SK-N-SH (cell line): ENCODE results near the gene RFX3. TPM values are rescaled to one million over a fixed set of nuclear protein-coding genes. Genes with fewer than 3 reads are reported as not detected.

ENCODE experiments used
- CTCF ChIA-PET: fragments of 300-600, 350-600 bp; formaldehyde crosslinking; extraction: SDS; loops from one replicate; lab custom pipeline; 2021; lab: Yijun Ruan, JAX
- POLR2A ChIA-PET: fragments of 350-600 bp; sonication (Branson Sonifier 250); formaldehyde crosslinking; extraction: SDS; loops from one replicate; lab custom pipeline; 2020; ENCODE audit warnings: antibody characterized with exemption, inconsistent platforms; lab: Yijun Ruan, JAX
- DNase-seq: peaks from one replicate; pipeline ENCODE4 v3.0.0; 2012
- H2AFZ ChIP-seq: fragments of 200-600 bp; sonication (generic); 2 replicates; pipeline ENCODE4 v1.8.1; 2016; ENCODE audit warnings: antibody characterized with exemption, mild to moderate bottlenecking, low read depth
- H3F3A ChIP-seq: fragments of 200-600 bp; sonication (generic); replicated peaks from 2 replicates; pipeline ENCODE3; 2016; ENCODE audit warnings: antibody characterized with exemption, mild to moderate bottlenecking; ENCODE audit not compliant: insufficient read depth
- H3K27ac ChIP-seq, 2 experiments: fragments of 200-500 bp in 1 of 2; fragments of 200-600 bp in 1 of 2; sonication (Bioruptor generic) in 1 of 2; sonication (generic), shearing (Covaris generic) in 1 of 2; 2 replicates each; pipeline versions ENCODE4 v1.5.1 to v1.6.1; 2014 to 2016; ENCODE audit warnings: low read depth in 2 of 2, inconsistent platforms in 1 of 2, low read length in 1 of 2, mild to moderate bottlenecking in 1 of 2, mixed read lengths in 1 of 2
- H3K27me3 ChIP-seq: fragments of 200-600 bp; sonication (generic), shearing (Covaris generic); 2 replicates; pipeline ENCODE4 v1.6.1; 2016; ENCODE audit warnings: mixed run types; ENCODE audit not compliant: insufficient read depth
- H3K36me3 ChIP-seq, 2 experiments: fragments of 200-500 bp in 1 of 2; fragments of 200-600 bp in 1 of 2; sonication (Bioruptor generic) in 1 of 2; sonication (generic) in 1 of 2; replicated peaks in 1 of 2; 2 replicates each; pipeline versions ENCODE3 to v1.5.1; 2014 to 2016; ENCODE audit warnings: low read length in 1 of 2, mild to moderate bottlenecking in 1 of 2; ENCODE audit not compliant: insufficient read depth in 2 of 2, control insufficient read depth in 1 of 2
- H3K4me1 ChIP-seq, 2 experiments: fragments of 200-500 bp in 1 of 2; fragments of 200-600 bp in 1 of 2; sonication (Bioruptor generic) in 1 of 2; sonication (generic), shearing (Covaris generic) in 1 of 2; 2 replicates each; pipeline versions ENCODE4 v1.5.1 to v1.6.1; 2014 to 2016; ENCODE audit warnings: low read depth in 1 of 2, low read length in 1 of 2, mixed run types in 1 of 2; ENCODE audit not compliant: insufficient read depth in 2 of 2, control insufficient read depth in 1 of 2
- H3K4me2 ChIP-seq: fragments of 200-600 bp; sonication (generic), shearing (Covaris generic); 2 replicates; pipeline ENCODE4 v1.6.1; 2017; ENCODE audit warnings: mixed run types
- H3K4me3 ChIP-seq, 2 experiments: fragments of 200-500 bp in 1 of 2; fragments of 200-600 bp in 1 of 2; sonication (Bioruptor generic) in 1 of 2; sonication (generic), shearing (Covaris generic) in 1 of 2; 2 replicates each; pipeline versions ENCODE4 v1.5.1 to v1.8.1; 2014 to 2016; ENCODE audit warnings: low read depth in 2 of 2, inconsistent platforms in 1 of 2, low read length in 1 of 2, mild to moderate bottlenecking in 1 of 2, mixed read lengths in 1 of 2, moderate library complexity in 1 of 2
- H3K79me2 ChIP-seq: fragments of 200-600 bp; sonication (generic); 2 replicates; pipeline ENCODE4 v1.8.1; 2017; ENCODE audit warnings: mild to moderate bottlenecking; ENCODE audit not compliant: insufficient read depth
- H3K9ac ChIP-seq: fragments of 200-600 bp; sonication (generic); 2 replicates; pipeline ENCODE4 v1.6.1; 2017; ENCODE audit warnings: mixed run types
- H3K9me2 ChIP-seq: fragments of 200-600 bp; sonication (generic); 2 replicates; pipeline ENCODE4 v1.6.1; 2017; ENCODE audit warnings: mixed run types
- H3K9me3 ChIP-seq: fragments of 200-600 bp; sonication (generic); 2 replicates; pipeline ENCODE4 v1.6.1; 2017; ENCODE audit warnings: mixed run types, mild to moderate bottlenecking, moderate library complexity
- H4K20me1 ChIP-seq: fragments of 200-600 bp; sonication (generic); 2 replicates; pipeline ENCODE4 v1.6.1; 2017; ENCODE audit warnings: mild to moderate bottlenecking, mixed run types; ENCODE audit not compliant: insufficient read depth
- CHD2 ChIP-seq: fragments of 150-350 bp; IDR thresholded peaks from 2 replicates; pipeline ENCODE4 v1.6.1; 2018; ENCODE audit warnings: low read length; ENCODE audit not compliant: partially characterized antibody
- ELF1 ChIP-seq: IDR thresholded peaks from 2 replicates; pipeline ENCODE4 v1.4.0; 2012
- FOSL2 ChIP-seq: IDR thresholded peaks from 2 replicates; pipeline ENCODE4 v1.4.0; 2012; ENCODE audit warnings: low read depth, mild to moderate bottlenecking, moderate library complexity, borderline replicate concordance
- GABPA ChIP-seq: IDR thresholded peaks from 2 replicates; pipeline ENCODE4 v1.4.0; 2012; ENCODE audit warnings: low read depth, mild to moderate bottlenecking
- GATA2 ChIP-seq: sonication (generic); formaldehyde crosslinking; IDR thresholded peaks from 2 replicates; pipeline ENCODE4 v1.5.0; 2020; ENCODE audit warnings: mild to moderate bottlenecking, missing genetic modification reagents
- IRF3 ChIP-seq: fragments of 150-350 bp; IDR thresholded peaks from 2 replicates; pipeline ENCODE4 v1.6.1; 2016; ENCODE audit warnings: mild to moderate bottlenecking, low read depth, low read length
- JUND ChIP-seq: IDR thresholded peaks from 2 replicates; pipeline ENCODE4 v1.4.0; 2012
- MEF2A ChIP-seq: IDR thresholded peaks from 2 replicates; pipeline ENCODE4 v1.4.0; 2012; ENCODE audit warnings: low read depth, borderline replicate concordance
- MXI1 ChIP-seq: IDR thresholded peaks from 2 replicates; pipeline ENCODE4 v1.6.1; 2012; ENCODE audit warnings: mild to moderate bottlenecking, low read depth, low read length, improper control_type of control experiment
- NFIC ChIP-seq: IDR thresholded peaks from 2 replicates; pipeline ENCODE4 v1.4.0; 2012; ENCODE audit warnings: borderline replicate concordance
- NRF1 ChIP-seq: IDR thresholded peaks from 2 replicates; pipeline ENCODE4 v1.6.1; 2012; ENCODE audit warnings: low read depth, mild to moderate bottlenecking, low read length
- RAD21 ChIP-seq: IDR thresholded peaks from 2 replicates; pipeline ENCODE4 v1.6.1; 2012; ENCODE audit warnings: mild to moderate bottlenecking, low read length
- REST ChIP-seq: IDR thresholded peaks from 2 replicates; pipeline ENCODE4 v1.6.1; 2012; ENCODE audit warnings: mild to moderate bottlenecking, low read depth, low read length, moderate library complexity
- RFX5 ChIP-seq: IDR thresholded peaks from 2 replicates; pipeline ENCODE4 v1.6.1; 2012; ENCODE audit warnings: mild to moderate bottlenecking, improper control_type of control experiment, low read length
- RXRA ChIP-seq: IDR thresholded peaks from 2 replicates; pipeline ENCODE4 v1.4.0; 2012; ENCODE audit warnings: low read depth, mild to moderate bottlenecking, borderline replicate concordance
- SIN3A ChIP-seq: IDR thresholded peaks from 2 replicates; pipeline ENCODE4 v1.6.1; 2012; ENCODE audit warnings: low read depth, mild to moderate bottlenecking, low read length, moderate library complexity, borderline replicate concordance
- TCF12 ChIP-seq: IDR thresholded peaks from 2 replicates; pipeline ENCODE4 v1.4.0; 2012
- TEAD4 ChIP-seq: IDR thresholded peaks from 2 replicates; pipeline ENCODE4 v1.4.0; 2012; ENCODE audit warnings: mild to moderate bottlenecking, borderline replicate concordance; ENCODE audit not compliant: insufficient read depth
- USF2 ChIP-seq: fragments of 150-350 bp; IDR thresholded peaks from 2 replicates; pipeline ENCODE4 v1.6.1; 2017; ENCODE audit warnings: antibody characterized with exemption, low read length, low read depth, borderline replicate concordance
- YY1 ChIP-seq: IDR thresholded peaks from 2 replicates; pipeline ENCODE4 v1.4.0; 2012; ENCODE audit warnings: low read depth, mild to moderate bottlenecking
- WGBS: methylation state at CpG from one replicate; pipeline ENCODE4 v1.1.6; 2017; ENCODE audit warnings: low lambda C conversion rate; 5-methylcytosine and 5-hydroxymethylcytosine counted together
- polyA plus RNA-seq, 3 experiments: library from polyadenylated mRNA; depleted of rRNA; stranded (reverse); fragments of >200 nt; gene quantifications; 2 replicates each; pipeline ENCODE4 v1.2.3, GENCODE V29; 2012

RFX3 gene
- polyA plus RNA-seq, 1 of the 3 experiments (the other 2 are of a cell fraction) = 1.7 TPM

- Histone ChIP-seq H3K4me3 (no peak overlapping the region), H3K9ac (no peak overlapping the region), H4K20me1 (no peaks in the 10 kb centered on the region), H3K4me1 (no peaks in the 10 kb centered on the region), H3K27me3 (no peaks in the 10 kb centered on the region), H3K79me2 (no peaks in the 10 kb centered on the region), H2AFZ (no peak overlapping the region)
- DNase-seq = no peak
- POLR2A ChIA-PET = no interaction called here
- TF ChIP-seq CHD2 (no peak), USF2 (no peak), ELF1 (no peak), JUND (no peak), IRF3 (no peak), RXRA (no peak), RFX5 (no peak), NRF1 (no peak), REST (no peak), YY1 (no peak), TCF12 (no peak), TEAD4 (no peak), GATA2 (CRISPR knock-in tag) (no peak), NFIC (no peak), RAD21 (no peak), MXI1 (no peak), MEF2A (no peak), FOSL2 (no peak), GABPA (no peak), SIN3A (no peak)
- TF ChIP-seq, all 33 proteins: peak for 0
- peaks cover 2 to 9% of the 10 kb centered on the region in 2 experiments for H3K36me3 ChIP-seq
- H3K27ac ChIP-seq = no peak overlapping the region
- H3F3A ChIP-seq = no peaks in the 10 kb centered on the region
- CTCF ChIA-PET = interaction anchor here (0.7 kb wide), 1 partner anchor 19 kb away, joined by 3 read pairs; no protein-coding TSS in a partner anchor
- WGBS = 79% methylated on average over 1 of the region's 1 CpG
- no peaks in the 10 kb centered on the region for H3K9me3 ChIP-seq
- no peak overlapping the region for H3K4me2 ChIP-seq
- H3K9me2 ChIP-seq = no peaks in the 10 kb centered on the region; the same call in 1 of the 2 replicates
Measured at GRCh38 chr9:3385871-3386270, 139.9 kb downstream of the RFX3 start.
